Neuronal stem cell (in vitro differentiated cells): ENCODE data around the gene EGR1.
A peak's percentile ranks its signal among the peaks of the same experiment; 100 is the strongest.

Source experiments
- DNase-seq: peaks from one replicate; pipeline ENCODE4 v3.0.0-alpha.2; 2013; ENCODE audit warnings: low spot score
- H2AFZ ChIP-seq: one replicate; pipeline ENCODE4 v1.6.1; 2013; ENCODE audit warnings: mild to moderate bottlenecking, low read length, inconsistent platforms
- H2AK5ac ChIP-seq: 2 replicates; pipeline ENCODE4 v1.6.1; 2013; ENCODE audit warnings: low read depth, mild to moderate bottlenecking, inconsistent platforms, low read length, moderate library complexity, mixed read lengths
- H2BK120ac ChIP-seq: 2 replicates; pipeline ENCODE4 v1.6.1; 2013; ENCODE audit warnings: low read depth, mild to moderate bottlenecking, inconsistent platforms, low read length, moderate library complexity, mixed read lengths
- H2BK12ac ChIP-seq: one replicate; pipeline ENCODE4 v1.6.1; 2013; ENCODE audit warnings: low read length, inconsistent platforms
- H2BK15ac ChIP-seq: 2 replicates; pipeline ENCODE4 v1.6.1; 2013; ENCODE audit warnings: mild to moderate bottlenecking, low read length, inconsistent platforms, mixed read lengths
- H2BK5ac ChIP-seq: one replicate; pipeline ENCODE4 v1.6.1; 2013; ENCODE audit warnings: inconsistent platforms, mild to moderate bottlenecking, low read length, moderate library complexity
- H3K14ac ChIP-seq: one replicate; pipeline ENCODE4 v1.6.1; 2013; ENCODE audit warnings: low read length, inconsistent platforms
- H3K18ac ChIP-seq: 2 replicates; pipeline ENCODE4 v1.6.1; 2013; ENCODE audit warnings: low read length, inconsistent platforms
- H3K23ac ChIP-seq: 2 replicates; pipeline ENCODE4 v1.6.1; 2013; ENCODE audit warnings: low read depth, mild to moderate bottlenecking, mixed read lengths, low read length, inconsistent platforms; ENCODE audit not compliant: poor library complexity
- H3K27ac ChIP-seq: replicated peaks from 3 replicates; pipeline ENCODE4 v1.5.1; 2013; ENCODE audit warnings: low read length, inconsistent platforms
- H3K27me3 ChIP-seq, 3 experiments: 2 replicates each; pipeline ENCODE4 v1.6.1; 2013; ENCODE audit warnings: low read length in 3 of 3, mild to moderate bottlenecking in 2 of 3, inconsistent platforms in 1 of 3, low read depth in 1 of 3, mixed read lengths in 1 of 3, moderate library complexity in 1 of 3; ENCODE audit not compliant: control insufficient read depth in 3 of 3, insufficient read depth in 3 of 3
- H3K36me3 ChIP-seq, 2 donors: replicated peaks in 1 of 2; 2 replicates each; pipeline ENCODE4 v1.6.1; 2013; ENCODE audit warnings: low read length in 2 of 2; ENCODE audit not compliant: control insufficient read depth in 2 of 2, insufficient read depth in 2 of 2
- H3K4ac ChIP-seq: 2 replicates; pipeline ENCODE4 v1.6.1; 2013; ENCODE audit warnings: inconsistent platforms, mild to moderate bottlenecking, low read length, moderate library complexity
- H3K4me1 ChIP-seq, 2 donors: 1 replicate in 1 of 2; 2 replicates in 1 of 2; pipeline ENCODE4 v1.6.1; 2013; ENCODE audit warnings: low read length in 2 of 2, low read depth in 1 of 2; ENCODE audit not compliant: control insufficient read depth in 2 of 2, insufficient read depth in 1 of 2
- H3K4me2 ChIP-seq: one replicate; pipeline ENCODE4 v1.6.1; 2013; ENCODE audit warnings: mild to moderate bottlenecking, low read length, inconsistent platforms; ENCODE audit not compliant: insufficient read depth, poor library complexity, severe bottlenecking
- H3K4me3 ChIP-seq, 2 donors: 2 replicates each; pipeline ENCODE4 v1.5.1; 2013; ENCODE audit warnings: low read length in 2 of 2, mild to moderate bottlenecking in 2 of 2, inconsistent platforms in 1 of 2, moderate library complexity in 1 of 2
- H3K79me1 ChIP-seq: one replicate; pipeline ENCODE4 v1.6.1; 2013; ENCODE audit warnings: low read depth, mild to moderate bottlenecking, inconsistent platforms, low read length, moderate library complexity
- H3K9ac ChIP-seq: one replicate; pipeline ENCODE4 v1.6.1; 2013; ENCODE audit warnings: mild to moderate bottlenecking, low read depth, low read length, inconsistent platforms; ENCODE audit not compliant: poor library complexity
- H3K9me3 ChIP-seq, 2 donors: replicated peaks in 1 of 2; 2 replicates each; pipeline versions ENCODE3 to v1.6.1; 2013; ENCODE audit warnings: low read length in 2 of 2, mild to moderate bottlenecking in 2 of 2, inconsistent platforms in 1 of 2, low read depth in 1 of 2, mixed read lengths in 1 of 2, moderate library complexity in 1 of 2; ENCODE audit not compliant: control insufficient read depth in 2 of 2, insufficient read depth in 1 of 2
- H4K8ac ChIP-seq: one replicate; pipeline ENCODE4 v1.6.1; 2013; ENCODE audit warnings: low read depth, mild to moderate bottlenecking, inconsistent platforms, low read length, moderate library complexity
- H4K91ac ChIP-seq: one replicate; pipeline ENCODE4 v1.6.1; 2013; ENCODE audit warnings: low read length, low read depth, mild to moderate bottlenecking, inconsistent platforms; ENCODE audit not compliant: poor library complexity
- WGBS, 2 donors: extraction: QIAGEN DNeasy Blood & Tissue Kit; methylation state at CpG; one replicate each; pipeline ENCODE4 v1.1.7; 2013; ENCODE audit warnings: missing lambda C conversion rate in 2 of 2, mixed read lengths in 1 of 2; ENCODE audit not compliant: insufficient read length in 2 of 2, insufficient replicate concordance in 1 of 2; ENCODE audit errors: extremely low coverage in 2 of 2; 5-methylcytosine and 5-hydroxymethylcytosine counted together

EGR1 gene

DNA sequence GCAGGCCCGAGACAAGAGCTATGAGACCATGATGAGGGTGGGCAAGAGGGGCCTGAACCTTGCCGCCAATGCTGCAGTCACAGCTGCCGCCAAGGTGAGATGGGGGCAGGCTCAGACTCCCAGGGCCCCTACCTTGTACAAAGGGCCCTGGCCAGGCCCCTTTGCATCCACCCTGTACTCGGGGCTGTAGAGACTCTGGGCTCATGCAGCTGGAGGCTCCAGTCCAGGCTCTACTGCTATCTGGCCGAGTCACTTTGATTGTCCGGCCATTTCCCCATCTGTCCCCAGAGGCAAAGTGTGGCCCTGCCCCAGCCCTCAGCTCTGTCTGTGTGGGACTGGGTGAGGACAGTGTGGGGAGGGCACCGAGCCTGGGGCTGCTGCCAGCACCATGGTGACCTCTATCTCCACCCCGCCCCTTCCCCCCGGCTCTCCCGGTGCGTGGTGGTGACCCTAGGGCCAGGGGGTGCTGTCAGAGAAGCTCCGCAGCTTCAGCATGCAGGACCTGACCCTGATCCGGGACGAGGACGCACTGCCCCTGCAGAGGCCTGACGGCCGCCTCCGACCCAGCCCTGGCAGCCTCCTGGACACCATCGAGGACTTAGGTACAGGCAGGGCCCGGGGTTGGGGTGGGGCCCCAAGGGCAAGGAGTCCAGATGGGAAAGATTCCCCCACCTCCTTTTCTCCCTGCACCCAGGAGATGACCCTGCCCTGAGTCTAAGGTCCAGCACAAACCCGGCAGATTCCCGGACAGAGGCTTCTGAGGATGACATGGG lies 20.3 kb upstream of the EGR1 start:
- Histone ChIP-seq H3K4me1 (peaks cover 26% of the 10 kb centered on the region in 2 donors), H2AK5ac (no peak overlapping the region), H3K9ac (no peak overlapping the region), H3K4ac (no peak overlapping the region), H3K14ac (no peak overlapping the region), H2BK15ac (no peak overlapping the region), H3K23ac (peak overlapping the region; percentile 43), H3K27ac (no peak overlapping the region), H2BK12ac (no peak overlapping the region), H3K27me3 (no peaks in the 10 kb centered on the region), H3K9me3 (no peaks in the 10 kb centered on the region), H3K4me2 (no peak overlapping the region), H4K8ac (no peak overlapping the region), H3K36me3 (peaks cover 8 to 26% of the 10 kb centered on the region in 2 donors), H2AFZ (no peak overlapping the region), H2BK5ac (peak overlapping the region; percentile 66), H2BK120ac (no peak overlapping the region), H3K18ac (no peak overlapping the region), H3K79me1 (no peaks in the 10 kb centered on the region), H4K91ac (no peak overlapping the region), H3K4me3 (no peak overlapping the region)
- no peak for DNase-seq
- no CpG with 5 or more reads among the region's 22 CpGs for WGBS, 2 donors

DNA sequence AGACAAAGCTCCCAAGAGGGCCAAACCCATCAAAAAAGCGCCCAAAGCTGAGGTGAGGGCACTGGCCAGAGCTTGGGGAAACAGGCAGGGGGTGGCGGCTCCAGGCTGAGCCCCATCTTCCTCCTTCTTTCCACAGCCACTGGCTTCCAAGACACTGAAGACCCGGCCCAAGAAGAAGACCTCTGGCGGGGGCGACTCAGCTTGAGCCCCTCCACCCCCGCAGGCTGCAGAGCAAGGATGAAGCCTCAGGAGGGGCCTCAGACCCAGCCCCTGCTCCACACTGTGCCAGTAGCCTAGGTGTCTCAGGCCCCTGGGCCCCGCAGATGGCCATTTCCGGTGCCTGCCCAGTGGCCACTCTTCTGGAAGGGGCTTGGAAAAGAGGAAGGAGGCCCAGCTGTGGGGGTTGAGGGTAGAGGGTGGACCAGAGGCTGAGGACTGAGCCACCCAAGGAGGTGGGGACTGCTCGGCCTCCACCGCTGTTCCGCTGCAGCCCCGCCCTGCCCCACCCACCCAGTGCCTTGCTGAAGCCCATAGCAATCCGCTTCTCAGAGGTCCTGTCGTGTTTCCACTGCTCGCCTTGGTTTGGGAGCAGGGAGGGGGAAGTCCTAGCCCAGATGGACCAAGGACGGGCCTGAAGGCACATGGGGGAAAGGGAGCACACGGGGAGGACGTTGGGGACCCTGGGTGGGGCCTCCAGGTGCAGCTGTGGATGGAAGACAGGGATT lies 19.6 kb upstream of the EGR1 start:
- Histone ChIP-seq H3K9me3 (no peaks in the 10 kb centered on the region), H3K14ac (no peak overlapping the region), H2AK5ac (no peak overlapping the region), H3K27ac (no peak overlapping the region), H2BK5ac (peak overlapping the region; percentile 53), H3K27me3 (no peaks in the 10 kb centered on the region), H3K4me3 (no peak overlapping the region), H3K79me1 (no peaks in the 10 kb centered on the region), H2BK15ac (no peak overlapping the region), H2AFZ (no peak overlapping the region), H3K36me3 (peaks cover 8 to 26% of the 10 kb centered on the region in 2 donors), H2BK12ac (no peak overlapping the region), H3K9ac (no peak overlapping the region), H3K4me2 (no peak overlapping the region), H3K4ac (no peak overlapping the region), H3K4me1 (peaks cover 20 to 22% of the 10 kb centered on the region in 2 donors), H2BK120ac (no peak overlapping the region), H4K8ac (no peak overlapping the region), H4K91ac (no peak overlapping the region), H3K23ac (peak overlapping the region; percentile 65), H3K18ac (peak overlapping the region; percentile 38)
- no CpG with 5 or more reads among the region's 18 CpGs for WGBS, 2 donors
- no peak for DNase-seq

GRCh38 chr5:138448070-138448469 lies 17.2 kb upstream of the EGR1 start:
- H4K8ac ChIP-seq = no peak overlapping the region
- no peak overlapping the region for H3K4me3 ChIP-seq
- peak overlapping the region; percentile 89 for H2AK5ac ChIP-seq
- H4K91ac ChIP-seq = no peak overlapping the region
- no peaks in the 10 kb centered on the region for H3K9me3 ChIP-seq
- peak overlapping the region; percentile 92 for H3K14ac ChIP-seq
- H3K27ac ChIP-seq = no peak overlapping the region
- peak overlapping the region; percentile 34 for H3K23ac ChIP-seq
- no peaks in the 10 kb centered on the region for H3K27me3 ChIP-seq
- DNase-seq = no peak
- H3K4me2 ChIP-seq = no peak overlapping the region
- peak overlapping the region; percentile 50 for H2BK12ac ChIP-seq
- peak overlapping the region; percentile 18 for H2AFZ ChIP-seq
- H3K9ac ChIP-seq = no peak overlapping the region
- H2BK15ac ChIP-seq = peak overlapping the region; percentile 94
- no CpG with 5 or more reads among the region's 6 CpGs for WGBS, 2 donors
- no peaks in the 10 kb centered on the region for H3K79me1 ChIP-seq
- H3K4me1 ChIP-seq = peaks cover 18 to 21% of the 10 kb centered on the region in 2 donors
- peaks cover 3 to 15% of the 10 kb centered on the region in 2 donors for H3K36me3 ChIP-seq
- no peak overlapping the region for H2BK120ac ChIP-seq
- peak overlapping the region; percentile 7 for H2BK5ac ChIP-seq
- H3K4ac ChIP-seq = no peak overlapping the region
- H3K18ac ChIP-seq = no peak overlapping the region
